Body of pancreas (tissue), 4 donors: ENCODE measurements around the gene PVALB.

Source experiments
- CTCF ChIP-seq, 7 experiments: fragments of 450-650 bp in 4 of 7; fragments of 200-600 bp in 3 of 7; sonication (generic) in 3 of 7; IDR thresholded peaks; one replicate each; pipeline ENCODE4 v1.5.1; 2016 to 2019; ENCODE audit warnings: antibody characterized with exemption in 7 of 7
- POLR2A ChIP-seq, 3 donors: fragments of 450-650 bp; IDR thresholded peaks; one replicate each; pipeline ENCODE4 v1.6.1; 2016; ENCODE audit warnings: antibody characterized with exemption in 3 of 3, mild to moderate bottlenecking in 2 of 3

GRCh38 chr22:36753120-36753802, 63.6 kb downstream of the PVALB start:
- no peak for TF ChIP-seq CTCF (IDR thresholded peaks at IDR 0.05)
- TF ChIP-seq POLR2A (IDR thresholded peaks at IDR 0.05) = no peak
